K562 (cell line): ENCODE measurements around the gene NDUFB7. TPM values are rescaled to one million over a fixed set of nuclear protein-coding genes. Genes with fewer than 3 reads are reported as not detected.

ENCODE experiments used
- CBFA2T3 ChIP-seq: fragments of 450-650 bp; IDR thresholded peaks from 2 replicates; pipeline ENCODE4 v1.6.1; 2017
- CTBP1 ChIP-seq: fragments of 450-650 bp; IDR thresholded peaks from 2 replicates; pipeline ENCODE4 v1.6.1; 2016; ENCODE audit warnings: borderline replicate concordance
- ETV6 ChIP-seq, 3 experiments: fragments of 150-350 bp in 1 of 3; sonication (generic) in 1 of 3; formaldehyde crosslinking in 1 of 3; IDR thresholded peaks; 2 replicates each; pipeline versions ENCODE4 v1.6.1 to v1.8.0; 2014 to 2022; ENCODE audit warnings: borderline replicate concordance in 2 of 3, low read depth in 2 of 3, antibody characterized with exemption in 1 of 3, low read length in 1 of 3, mild to moderate bottlenecking in 1 of 3, missing genetic modification reagents in 1 of 3
- HLTF ChIP-seq: fragments of 450-650 bp; IDR thresholded peaks from 2 replicates; pipeline ENCODE4 v1.6.1; 2016
- L3MBTL2 ChIP-seq: fragments of 450-650 bp; IDR thresholded peaks from 2 replicates; pipeline ENCODE4 v1.6.1; 2016; ENCODE audit warnings: mild to moderate bottlenecking, moderate library complexity
- MTA3 ChIP-seq: fragments of 450-650 bp; formaldehyde crosslinking; IDR thresholded peaks from 2 replicates; pipeline ENCODE4 v1.6.1; 2017; ENCODE audit warnings: mild to moderate bottlenecking, borderline replicate concordance
- NCOA1 ChIP-seq: fragments of 450-650 bp; IDR thresholded peaks from 2 replicates; pipeline ENCODE4 v1.6.1; 2016; ENCODE audit warnings: low read depth
- NFIC ChIP-seq: fragments of 450-650 bp; IDR thresholded peaks from 2 replicates; pipeline ENCODE4 v1.6.1; 2017; ENCODE audit warnings: mild to moderate bottlenecking, inconsistent platforms
- YY1 ChIP-seq, 3 experiments: IDR thresholded peaks; 2 replicates each; pipeline ENCODE4 v1.6.1; 2011; ENCODE audit warnings: low read length in 2 of 3, mild to moderate bottlenecking in 2 of 3, moderate library complexity in 2 of 3, borderline replicate concordance in 1 of 3, control low read depth in 1 of 3, low read depth in 1 of 3; ENCODE audit not compliant: insufficient read depth in 3 of 3, insufficient replicate concordance in 2 of 3, control insufficient read depth in 1 of 3, insufficient read length in 1 of 3; ENCODE audit errors: extremely low read depth in 1 of 3
- ZBTB7A ChIP-seq: IDR thresholded peaks from 2 replicates; pipeline ENCODE4 v1.6.1; 2011; ENCODE audit warnings: low read depth, mild to moderate bottlenecking, low read length, moderate library complexity, borderline replicate concordance; ENCODE audit not compliant: control insufficient read depth
- ZFX ChIP-seq: sonication (generic); formaldehyde crosslinking; IDR thresholded peaks from 2 replicates; pipeline ENCODE4 v1.8.0; 2022; ENCODE audit warnings: mild to moderate bottlenecking, missing genetic modification reagents, moderate library complexity
- ZNF134 ChIP-seq: fragments of 250-450 bp; sonication (Bioruptor Pico); conservative IDR thresholded peaks from 2 replicates; pipeline ENCODE4 v1.4.0; 2020
- polyA plus RNA-seq, 8 experiments: library from polyadenylated mRNA; depleted of rRNA in 4 of 8; stranded (reverse) in 5 of 8; unstranded in 3 of 8; fragments of >200 nt; fragmentation: Nextera tagmentation in 2 of 8; fragmentation: Illumina TruSeq in 1 of 8; extraction: Ambion mirVana in 2 of 8; extraction: Trizol in 1 of 8; gene quantifications; 2 replicates each; pipeline versions ENCODE4 v1.2.1 to v1.2.3, GENCODE V29; 2011 to 2014; ENCODE audit warnings: inconsistent platforms in 1 of 8, missing spikeins in 1 of 8
- total RNA-seq, 7 experiments: library from RNA; depleted of rRNA in 6 of 7; stranded (reverse); fragments of >200 nt in 6 of 7; fragmentation: Illumina TruSeq in 2 of 7; extraction: Trizol in 2 of 7; gene quantifications; 2 replicates each; pipeline versions ENCODE4 v1.2.1 to v1.2.3, GENCODE V29; 2011 to 2021; ENCODE audit warnings: low replicate concordance in 1 of 7
- TF ChIP-seq, protein P1 (sequence below): sonication (generic); formaldehyde crosslinking; IDR thresholded peaks from 2 replicates; pipeline ENCODE4 v1.8.0; 2022; ENCODE audit warnings: missing genetic modification reagents, mild to moderate bottlenecking, borderline replicate concordance
- TF ChIP-seq, protein P2 (sequence below): fragments of 250-450 bp; sonication (Bioruptor Pico); IDR thresholded peaks from 2 replicates; pipeline ENCODE4 v1.5.0; 2022; ENCODE audit warnings: mild to moderate bottlenecking
- TF ChIP-seq, protein P3 (sequence below), 2 experiments: fragments of 450-650 bp; IDR thresholded peaks; 2 replicates each; pipeline ENCODE4 v1.6.1; 2018; ENCODE audit warnings: mild to moderate bottlenecking in 2 of 2, low read depth in 1 of 2; ENCODE audit not compliant: partially characterized antibody in 2 of 2
- TF ChIP-seq, protein P4 (sequence below): IDR thresholded peaks from 2 replicates; pipeline ENCODE4 v1.6.1; 2011; ENCODE audit warnings: borderline replicate concordance, low read depth, mild to moderate bottlenecking, moderate library complexity, low read length; ENCODE audit not compliant: insufficient read depth, poor library complexity, severe bottlenecking

NDUFB7 gene
- total and polyA plus RNA-seq, 9 of the 15 experiments (the other 6 are each of a cell fraction or from before 2014, with no cell fraction given): 14.9 to 842 (median 137) TPM

GRCh38 chr19:14571695-14572490 lies at the start of gene NDUFB7 (continued):
- peak; percentile 85 for TF ChIP-seq ZBTB7A
- TF ChIP-seq, protein P1, sequence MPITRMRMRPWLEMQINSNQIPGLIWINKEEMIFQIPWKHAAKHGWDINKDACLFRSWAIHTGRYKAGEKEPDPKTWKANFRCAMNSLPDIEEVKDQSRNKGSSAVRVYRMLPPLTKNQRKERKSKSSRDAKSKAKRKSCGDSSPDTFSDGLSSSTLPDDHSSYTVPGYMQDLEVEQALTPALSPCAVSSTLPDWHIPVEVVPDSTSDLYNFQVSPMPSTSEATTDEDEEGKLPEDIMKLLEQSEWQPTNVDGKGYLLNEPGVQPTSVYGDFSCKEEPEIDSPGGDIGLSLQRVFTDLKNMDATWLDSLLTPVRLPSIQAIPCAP (CRISPR knock-in tag): peak; percentile 54; the same call in 1 of the 2 replicates
- TF ChIP-seq NCOA1: peak; percentile 52; the same call in 1 of the 2 replicates
- no peak for TF ChIP-seq ZNF134 (CRISPR knock-in tag)
- TF ChIP-seq YY1 (IDR thresholded peaks at IDR 0.05; ENCODE audit: borderline replicate concordance in 1 of 3, control insufficient read depth in 1 of 3, extremely low read depth in 1 of 3, insufficient read depth in 3 of 3, insufficient read length in 1 of 3, insufficient replicate concordance in 2 of 3, low read depth in 1 of 3, low read length in 2 of 3): peak in 1 of 3 experiments; percentile 63
- TF ChIP-seq, protein P2, sequence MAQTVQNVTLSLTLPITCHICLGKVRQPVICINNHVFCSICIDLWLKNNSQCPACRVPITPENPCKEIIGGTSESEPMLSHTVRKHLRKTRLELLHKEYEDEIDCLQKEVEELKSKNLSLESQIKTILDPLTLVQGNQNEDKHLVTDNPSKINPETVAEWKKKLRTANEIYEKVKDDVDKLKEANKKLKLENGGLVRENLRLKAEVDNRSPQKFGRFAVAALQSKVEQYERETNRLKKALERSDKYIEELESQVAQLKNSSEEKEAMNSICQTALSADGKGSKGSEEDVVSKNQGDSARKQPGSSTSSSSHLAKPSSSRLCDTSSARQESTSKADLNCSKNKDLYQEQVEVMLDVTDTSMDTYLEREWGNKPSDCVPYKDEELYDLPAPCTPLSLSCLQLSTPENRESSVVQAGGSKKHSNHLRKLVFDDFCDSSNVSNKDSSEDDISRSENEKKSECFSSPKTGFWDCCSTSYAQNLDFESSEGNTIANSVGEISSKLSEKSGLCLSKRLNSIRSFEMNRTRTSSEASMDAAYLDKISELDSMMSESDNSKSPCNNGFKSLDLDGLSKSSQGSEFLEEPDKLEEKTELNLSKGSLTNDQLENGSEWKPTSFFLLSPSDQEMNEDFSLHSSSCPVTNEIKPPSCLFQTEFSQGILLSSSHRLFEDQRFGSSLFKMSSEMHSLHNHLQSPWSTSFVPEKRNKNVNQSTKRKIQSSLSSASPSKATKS: no peak
- TF ChIP-seq NFIC: peak; percentile 59
- TF ChIP-seq, protein P3, sequence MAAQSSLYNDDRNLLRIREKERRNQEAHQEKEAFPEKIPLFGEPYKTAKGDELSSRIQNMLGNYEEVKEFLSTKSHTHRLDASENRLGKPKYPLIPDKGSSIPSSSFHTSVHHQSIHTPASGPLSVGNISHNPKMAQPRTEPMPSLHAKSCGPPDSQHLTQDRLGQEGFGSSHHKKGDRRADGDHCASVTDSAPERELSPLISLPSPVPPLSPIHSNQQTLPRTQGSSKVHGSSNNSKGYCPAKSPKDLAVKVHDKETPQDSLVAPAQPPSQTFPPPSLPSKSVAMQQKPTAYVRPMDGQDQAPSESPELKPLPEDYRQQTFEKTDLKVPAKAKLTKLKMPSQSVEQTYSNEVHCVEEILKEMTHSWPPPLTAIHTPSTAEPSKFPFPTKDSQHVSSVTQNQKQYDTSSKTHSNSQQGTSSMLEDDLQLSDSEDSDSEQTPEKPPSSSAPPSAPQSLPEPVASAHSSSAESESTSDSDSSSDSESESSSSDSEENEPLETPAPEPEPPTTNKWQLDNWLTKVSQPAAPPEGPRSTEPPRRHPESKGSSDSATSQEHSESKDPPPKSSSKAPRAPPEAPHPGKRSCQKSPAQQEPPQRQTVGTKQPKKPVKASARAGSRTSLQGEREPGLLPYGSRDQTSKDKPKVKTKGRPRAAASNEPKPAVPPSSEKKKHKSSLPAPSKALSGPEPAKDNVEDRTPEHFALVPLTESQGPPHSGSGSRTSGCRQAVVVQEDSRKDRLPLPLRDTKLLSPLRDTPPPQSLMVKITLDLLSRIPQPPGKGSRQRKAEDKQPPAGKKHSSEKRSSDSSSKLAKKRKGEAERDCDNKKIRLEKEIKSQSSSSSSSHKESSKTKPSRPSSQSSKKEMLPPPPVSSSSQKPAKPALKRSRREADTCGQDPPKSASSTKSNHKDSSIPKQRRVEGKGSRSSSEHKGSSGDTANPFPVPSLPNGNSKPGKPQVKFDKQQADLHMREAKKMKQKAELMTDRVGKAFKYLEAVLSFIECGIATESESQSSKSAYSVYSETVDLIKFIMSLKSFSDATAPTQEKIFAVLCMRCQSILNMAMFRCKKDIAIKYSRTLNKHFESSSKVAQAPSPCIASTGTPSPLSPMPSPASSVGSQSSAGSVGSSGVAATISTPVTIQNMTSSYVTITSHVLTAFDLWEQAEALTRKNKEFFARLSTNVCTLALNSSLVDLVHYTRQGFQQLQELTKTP (IDR thresholded peaks at IDR 0.05; ENCODE audit: low read depth in 1 of 2, partially characterized antibody in 2 of 2): peak in 1 of 2 experiments; percentile 78
- peak; percentile 37; the same call in 1 of the 2 replicates for TF ChIP-seq CBFA2T3
- TF ChIP-seq, protein P4, sequence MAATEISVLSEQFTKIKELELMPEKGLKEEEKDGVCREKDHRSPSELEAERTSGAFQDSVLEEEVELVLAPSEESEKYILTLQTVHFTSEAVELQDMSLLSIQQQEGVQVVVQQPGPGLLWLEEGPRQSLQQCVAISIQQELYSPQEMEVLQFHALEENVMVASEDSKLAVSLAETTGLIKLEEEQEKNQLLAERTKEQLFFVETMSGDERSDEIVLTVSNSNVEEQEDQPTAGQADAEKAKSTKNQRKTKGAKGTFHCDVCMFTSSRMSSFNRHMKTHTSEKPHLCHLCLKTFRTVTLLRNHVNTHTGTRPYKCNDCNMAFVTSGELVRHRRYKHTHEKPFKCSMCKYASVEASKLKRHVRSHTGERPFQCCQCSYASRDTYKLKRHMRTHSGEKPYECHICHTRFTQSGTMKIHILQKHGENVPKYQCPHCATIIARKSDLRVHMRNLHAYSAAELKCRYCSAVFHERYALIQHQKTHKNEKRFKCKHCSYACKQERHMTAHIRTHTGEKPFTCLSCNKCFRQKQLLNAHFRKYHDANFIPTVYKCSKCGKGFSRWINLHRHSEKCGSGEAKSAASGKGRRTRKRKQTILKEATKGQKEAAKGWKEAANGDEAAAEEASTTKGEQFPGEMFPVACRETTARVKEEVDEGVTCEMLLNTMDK: peak; percentile 99
- TF ChIP-seq L3MBTL2: peak; percentile 65
- peak; percentile 86 for TF ChIP-seq CTBP1
- peak; percentile 67; the same call in 1 of the 2 replicates for TF ChIP-seq HLTF
- peak; percentile 88 for TF ChIP-seq MTA3
- TF ChIP-seq ETV6 (IDR thresholded peaks at IDR 0.05; ENCODE audit: borderline replicate concordance in 1 of 2, low read depth in 2 of 2, low read length in 1 of 2): no peak
- no peak for TF ChIP-seq ETV6 (CRISPR knock-in tag; IDR thresholded peaks at IDR 0.05; ENCODE audit: borderline replicate concordance)
- peak; percentile 74 for TF ChIP-seq ZFX (CRISPR knock-in tag)
